Fibroblast of lung (primary cell): ENCODE results near the gene ANKH.

Experiments
- EZH2 ChIP-seq: IDR thresholded peaks from 2 replicates; pipeline ENCODE4 v1.5.1; 2012; ENCODE audit warnings: low read length, control low read depth, mild to moderate bottlenecking; ENCODE audit errors: missing control alignments
- TF ChIP-seq, protein P1 (sequence below), 2 donors: IDR thresholded peaks in 1 of 2; conservative IDR thresholded peaks in 1 of 2; 1 replicate in 1 of 2; 2 replicates in 1 of 2; pipeline ENCODE4 v1.5.1; 2011 to 2012; ENCODE audit warnings: low read length in 2 of 2, control low read depth in 1 of 2, inconsistent platforms in 1 of 2, low read depth in 1 of 2, mild to moderate bottlenecking in 1 of 2

DNA sequence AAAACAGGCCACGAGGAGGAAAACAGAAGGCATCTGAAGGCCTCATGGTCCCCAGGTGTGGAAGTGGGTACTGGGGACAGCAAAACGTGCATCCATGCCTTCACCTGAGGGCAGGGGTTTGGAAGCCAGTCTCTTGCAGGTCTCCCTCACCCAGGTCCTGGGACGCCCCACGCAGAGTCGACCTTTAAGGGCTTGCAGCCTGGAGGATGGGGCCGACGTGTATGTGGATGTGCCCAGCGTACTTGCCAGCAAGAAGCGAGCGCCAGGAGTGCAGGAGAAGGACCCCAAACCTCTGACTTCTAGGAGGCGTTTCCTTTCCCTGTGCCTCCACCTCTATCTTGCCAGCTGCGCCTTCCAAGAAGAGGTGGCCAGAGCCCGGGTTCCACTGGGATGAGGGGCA is 141.1 kb downstream of the ANKH start:
- TF ChIP-seq, protein P1, sequence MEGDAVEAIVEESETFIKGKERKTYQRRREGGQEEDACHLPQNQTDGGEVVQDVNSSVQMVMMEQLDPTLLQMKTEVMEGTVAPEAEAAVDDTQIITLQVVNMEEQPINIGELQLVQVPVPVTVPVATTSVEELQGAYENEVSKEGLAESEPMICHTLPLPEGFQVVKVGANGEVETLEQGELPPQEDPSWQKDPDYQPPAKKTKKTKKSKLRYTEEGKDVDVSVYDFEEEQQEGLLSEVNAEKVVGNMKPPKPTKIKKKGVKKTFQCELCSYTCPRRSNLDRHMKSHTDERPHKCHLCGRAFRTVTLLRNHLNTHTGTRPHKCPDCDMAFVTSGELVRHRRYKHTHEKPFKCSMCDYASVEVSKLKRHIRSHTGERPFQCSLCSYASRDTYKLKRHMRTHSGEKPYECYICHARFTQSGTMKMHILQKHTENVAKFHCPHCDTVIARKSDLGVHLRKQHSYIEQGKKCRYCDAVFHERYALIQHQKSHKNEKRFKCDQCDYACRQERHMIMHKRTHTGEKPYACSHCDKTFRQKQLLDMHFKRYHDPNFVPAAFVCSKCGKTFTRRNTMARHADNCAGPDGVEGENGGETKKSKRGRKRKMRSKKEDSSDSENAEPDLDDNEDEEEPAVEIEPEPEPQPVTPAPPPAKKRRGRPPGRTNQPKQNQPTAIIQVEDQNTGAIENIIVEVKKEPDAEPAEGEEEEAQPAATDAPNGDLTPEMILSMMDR (conservative IDR thresholded peaks at IDR 0.05 in 1 of 2, IDR thresholded peaks at IDR 0.05 in 1 of 2; ENCODE audit: low read depth in 1 of 2, low read length in 2 of 2), result no peak
- no peak for TF ChIP-seq EZH2
